OCI-LY3 (cell line): Measurements from ENCODE around the gene CXXC5.

Source experiments
- H2AFZ ChIP-seq: fragments of 200-600, 300-600 bp; shearing (Covaris generic); 2 replicates; pipeline ENCODE4 v1.6.0; 2014; ENCODE audit warnings: antibody characterized with exemption, low read depth, low read length
- H3K27ac ChIP-seq: fragments of 200-600, 300-600 bp; sonication (generic); 2 replicates; pipeline ENCODE4 v1.5.1; 2014; ENCODE audit warnings: mild to moderate bottlenecking, low read length, moderate library complexity, mixed read lengths
- H3K27me3 ChIP-seq: fragments of 200-600, 300-600 bp; sonication (generic); 2 replicates; pipeline ENCODE4 v1.6.1; 2014; ENCODE audit warnings: low read depth, low read length, mixed read lengths
- H3K36me3 ChIP-seq: fragments of 200-600, 300-600 bp; sonication (generic); replicated peaks from 2 replicates; pipeline ENCODE3; 2014; ENCODE audit warnings: low read depth, low read length, mixed read lengths
- H3K4me1 ChIP-seq: fragments of 300-600, 200-600 bp; sonication (generic); 2 replicates; pipeline ENCODE4 v1.6.1; 2014; ENCODE audit warnings: low read length, mixed read lengths
- H3K4me2 ChIP-seq: fragments of 200-600, 300-600 bp; sonication (generic); 2 replicates; pipeline ENCODE4 v1.6.1; 2014; ENCODE audit warnings: low read length, mixed read lengths
- H3K4me3 ChIP-seq: fragments of 300-600, 200-600 bp; sonication (generic); 2 replicates; pipeline ENCODE4 v1.5.1; 2014; ENCODE audit warnings: antibody characterized with exemption, mild to moderate bottlenecking, low read length, moderate library complexity
- H3K79me2 ChIP-seq: fragments of 300-600, 200-600 bp; shearing (Covaris generic); 2 replicates; pipeline ENCODE4 v1.6.1; 2014; ENCODE audit warnings: mild to moderate bottlenecking, low read length, mixed read lengths
- H3K9ac ChIP-seq: fragments of 300-600, 200-600 bp; shearing (Covaris generic); 2 replicates; pipeline ENCODE4 v1.6.0; 2014; ENCODE audit warnings: mild to moderate bottlenecking, low read length, moderate library complexity
- H3K9me3 ChIP-seq: fragments of 200-600, 300-600 bp; shearing (Covaris generic); 2 replicates; pipeline ENCODE4 v1.6.1; 2014; ENCODE audit warnings: low read length, mixed read lengths; ENCODE audit not compliant: insufficient read depth
- H4K20me1 ChIP-seq: fragments of 200-600, 300-600 bp; sonication (generic); 2 replicates; pipeline ENCODE4 v1.6.1; 2016; ENCODE audit warnings: low read length, mixed read lengths; ENCODE audit not compliant: insufficient read depth
- EZH2phosphoT487 ChIP-seq: fragments of 200-600 bp; shearing (Covaris generic); IDR thresholded peaks from 2 replicates; pipeline ENCODE4 v1.6.1; 2018; ENCODE audit warnings: antibody characterized with exemption, mixed run types, low read depth
- TF ChIP-seq, protein P1 (sequence below): fragments of 200-600, 300-600 bp; sonication (generic); IDR thresholded peaks from 2 replicates; pipeline ENCODE4 v1.5.1; 2014; ENCODE audit warnings: antibody characterized with exemption, low read length, low read depth

Gene CXXC5

GRCh38 chr5:139702548-139702947 is 54.4 kb downstream of the CXXC5 start:
- H4K20me1 ChIP-seq: no peaks in the 10 kb centered on the region
- peaks cover 8% of the 10 kb centered on the region for H3K27me3 ChIP-seq
- H3K4me2 ChIP-seq: no peak overlapping the region
- TF ChIP-seq, protein P1, sequence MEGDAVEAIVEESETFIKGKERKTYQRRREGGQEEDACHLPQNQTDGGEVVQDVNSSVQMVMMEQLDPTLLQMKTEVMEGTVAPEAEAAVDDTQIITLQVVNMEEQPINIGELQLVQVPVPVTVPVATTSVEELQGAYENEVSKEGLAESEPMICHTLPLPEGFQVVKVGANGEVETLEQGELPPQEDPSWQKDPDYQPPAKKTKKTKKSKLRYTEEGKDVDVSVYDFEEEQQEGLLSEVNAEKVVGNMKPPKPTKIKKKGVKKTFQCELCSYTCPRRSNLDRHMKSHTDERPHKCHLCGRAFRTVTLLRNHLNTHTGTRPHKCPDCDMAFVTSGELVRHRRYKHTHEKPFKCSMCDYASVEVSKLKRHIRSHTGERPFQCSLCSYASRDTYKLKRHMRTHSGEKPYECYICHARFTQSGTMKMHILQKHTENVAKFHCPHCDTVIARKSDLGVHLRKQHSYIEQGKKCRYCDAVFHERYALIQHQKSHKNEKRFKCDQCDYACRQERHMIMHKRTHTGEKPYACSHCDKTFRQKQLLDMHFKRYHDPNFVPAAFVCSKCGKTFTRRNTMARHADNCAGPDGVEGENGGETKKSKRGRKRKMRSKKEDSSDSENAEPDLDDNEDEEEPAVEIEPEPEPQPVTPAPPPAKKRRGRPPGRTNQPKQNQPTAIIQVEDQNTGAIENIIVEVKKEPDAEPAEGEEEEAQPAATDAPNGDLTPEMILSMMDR: no peak
- no peak for TF ChIP-seq EZH2phosphoT487
- no peaks in the 10 kb centered on the region for H3K9me3 ChIP-seq
- no peaks in the 10 kb centered on the region for H3K79me2 ChIP-seq
- H3K4me3 ChIP-seq: no peak overlapping the region
- H3K4me1 ChIP-seq: peaks cover 5% of the 10 kb centered on the region; the same call in 1 of the 2 replicates
- no peak overlapping the region for H3K27ac ChIP-seq
- H3K9ac ChIP-seq: no peak overlapping the region
- no peaks in the 10 kb centered on the region for H3K36me3 ChIP-seq
- H2AFZ ChIP-seq: no peak overlapping the region

DNA sequence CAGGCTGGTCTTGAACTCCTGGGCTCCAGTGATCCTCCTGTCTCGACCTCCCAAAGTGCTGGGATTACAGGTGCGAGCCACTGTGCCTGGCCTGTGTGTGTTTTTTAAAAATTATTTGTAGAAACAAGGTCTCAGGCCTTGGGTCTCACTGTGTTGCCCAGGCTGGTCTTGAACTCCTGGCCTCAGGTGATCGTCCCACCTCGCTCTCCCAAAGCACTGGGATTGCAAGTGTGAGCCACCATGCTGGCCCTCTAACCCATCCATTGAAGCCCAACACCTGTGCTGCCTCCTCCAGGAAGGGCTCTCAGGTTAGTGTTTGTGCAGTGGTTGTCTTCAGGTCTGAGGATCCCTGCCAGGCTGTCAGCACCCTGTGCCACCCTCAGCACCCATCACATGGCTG is 56.6 kb downstream of the CXXC5 start:
- H3K27ac ChIP-seq: no peak overlapping the region
- H2AFZ ChIP-seq: no peak overlapping the region
- H3K4me2 ChIP-seq: no peak overlapping the region
- H3K27me3 ChIP-seq: peaks cover 6% of the 10 kb centered on the region; the same call in 1 of the 2 replicates
- H4K20me1 ChIP-seq: no peaks in the 10 kb centered on the region
- H3K9me3 ChIP-seq: no peaks in the 10 kb centered on the region
- H3K4me1 ChIP-seq: no peaks in the 10 kb centered on the region
- H3K4me3 ChIP-seq: no peak overlapping the region
- H3K9ac ChIP-seq: no peak overlapping the region
- no peak for TF ChIP-seq EZH2phosphoT487
- TF ChIP-seq, protein P1: no peak
- no peaks in the 10 kb centered on the region for H3K36me3 ChIP-seq
- H3K79me2 ChIP-seq: no peaks in the 10 kb centered on the region

DNA sequence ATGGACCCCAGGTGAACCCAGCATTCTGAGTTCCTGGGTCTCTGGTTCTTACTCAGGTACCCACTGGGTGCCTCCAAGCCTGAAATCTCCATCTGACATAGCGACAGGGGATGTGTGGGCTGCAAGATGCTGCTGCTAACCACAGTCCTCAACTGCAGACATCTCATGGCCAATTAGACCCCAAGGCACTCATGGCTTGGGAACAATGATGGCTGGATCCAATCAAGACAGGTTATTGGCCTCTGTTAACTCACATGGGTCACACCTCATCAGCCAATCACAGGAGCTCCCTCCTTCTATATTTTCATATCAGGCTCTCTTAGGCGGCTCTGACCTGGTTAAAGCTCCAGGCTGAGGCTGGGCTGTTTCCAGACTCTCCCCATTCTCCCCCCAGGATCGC is 57.0 kb downstream of the CXXC5 start:
- TF ChIP-seq, protein P1: no peak
- no peak for TF ChIP-seq EZH2phosphoT487
- no peak overlapping the region for H3K27ac ChIP-seq
- peaks cover 3% of the 10 kb centered on the region; the same call in 1 of the 2 replicates for H3K4me1 ChIP-seq
- no peak overlapping the region for H2AFZ ChIP-seq
- H3K4me3 ChIP-seq: no peak overlapping the region
- H3K9me3 ChIP-seq: no peaks in the 10 kb centered on the region
- no peak overlapping the region for H3K4me2 ChIP-seq
- no peaks in the 10 kb centered on the region for H3K79me2 ChIP-seq
- no peak overlapping the region for H3K9ac ChIP-seq
- H4K20me1 ChIP-seq: no peaks in the 10 kb centered on the region
- peaks cover 9% of the 10 kb centered on the region for H3K27me3 ChIP-seq
- no peaks in the 10 kb centered on the region for H3K36me3 ChIP-seq

- Histone ChIP-seq H3K4me1 (peaks cover 7% of the 10 kb centered on the region; the same call in 1 of the 2 replicates), H3K27me3 (peaks cover 14% of the 10 kb centered on the region), H3K79me2 (no peaks in the 10 kb centered on the region), H3K36me3 (no peaks in the 10 kb centered on the region), H3K9me3 (no peaks in the 10 kb centered on the region), H3K4me2 (no peak overlapping the region), H3K27ac (no peak overlapping the region), H4K20me1 (no peaks in the 10 kb centered on the region), H3K9ac (no peak overlapping the region), H3K4me3 (no peak overlapping the region), H2AFZ (no peak overlapping the region)
- TF ChIP-seq, protein P1: no peak
- no peak for TF ChIP-seq EZH2phosphoT487
These were observed 57.8 kb downstream of the CXXC5 start for GRCh38 chr5:139705655-139706587.
